ENCODE measurements around the gene SYT17. TPM values are rescaled to one million over a fixed set of nuclear protein-coding genes. Genes with fewer than 3 reads are reported as not detected.

The SYT17 gene
- polyA plus RNA-seq, 2 of the 4 experiments (the other 2 are of a cell fraction) = 9.8 to 18.7 TPM

DNA sequence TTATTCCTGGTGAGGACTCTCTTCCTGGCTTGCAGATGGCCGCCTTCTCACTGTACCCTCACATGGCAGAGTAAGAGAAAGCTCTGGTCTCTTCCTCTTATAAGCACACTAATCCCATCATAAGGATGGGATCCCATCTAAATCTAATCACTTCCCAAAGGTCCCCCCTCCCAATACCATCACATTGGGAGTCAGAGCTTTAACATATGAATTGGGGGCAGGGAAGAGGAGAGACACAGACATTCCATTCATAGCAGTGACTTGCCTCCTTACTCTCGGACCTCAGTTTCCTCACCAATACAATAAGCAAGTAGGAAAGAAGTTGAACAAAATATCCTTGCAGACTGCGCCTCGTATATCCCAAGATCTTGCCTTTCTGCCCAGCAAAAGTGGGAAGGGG lies 119.2 kb downstream of the SYT17 start:
- peaks cover 38% of the 10 kb centered on the region for H3K4me1 ChIP-seq
- no peaks in the 10 kb centered on the region for H3K9me3 ChIP-seq
- no peak overlapping the region for H3K27ac ChIP-seq
- 85% methylated on average over 4 of the region's 4 CpGs for WGBS (ENCODE audit: missing lambda C conversion rate)
- CTCF ChIA-PET = interaction anchor here (1.2 kb wide), 1 partner anchor 215 kb away, joined by 3 read pairs; no protein-coding TSS in a partner anchor
- POLR2A ChIA-PET = interaction anchor here (0.6 kb wide), 2 partner anchors 67 to 487 kb away, joined by 3 to 16 read pairs; no protein-coding TSS in a partner anchor
- TF ChIP-seq BHLHE40 (IDR thresholded peaks at IDR 0.05; ENCODE audit: low read depth, low read length) (no peak), NPAS2 (CRISPR knock-in tag; IDR thresholded peaks at IDR 0.05; ENCODE audit: borderline replicate concordance) (no peak), RFX5 (IDR thresholded peaks at IDR 0.05) (no peak), HDAC2 (IDR thresholded peaks at IDR 0.05) (no peak), HOXA7 (CRISPR knock-in tag; IDR thresholded peaks at IDR 0.05) (no peak), JUNB (IDR thresholded peaks at IDR 0.05) (no peak), KDM5A (IDR thresholded peaks at IDR 0.05) (no peak), RNF2 (IDR thresholded peaks at IDR 0.05; ENCODE audit: borderline replicate concordance, low read depth) (no peak), PBX3 (IDR thresholded peaks at IDR 0.05) (no peak), SMC3 (IDR thresholded peaks at IDR 0.05) (no peak), HES2 (IDR thresholded peaks at IDR 0.05) (no peak), MAZ (IDR thresholded peaks at IDR 0.05; ENCODE audit: borderline replicate concordance, low read depth, low read length) (no peak), HMGXB4 (CRISPR knock-in tag; IDR thresholded peaks at IDR 0.05; ENCODE audit: borderline replicate concordance) (no peak), CBX2 (IDR thresholded peaks at IDR 0.05; ENCODE audit: borderline replicate concordance, low read depth) (no peak), RCOR1 (IDR thresholded peaks at IDR 0.05; ENCODE audit: low read depth, low read length) (no peak), HOXB5 (CRISPR knock-in tag; IDR thresholded peaks at IDR 0.05) (no peak)
- TF ChIP-seq, protein P1, sequence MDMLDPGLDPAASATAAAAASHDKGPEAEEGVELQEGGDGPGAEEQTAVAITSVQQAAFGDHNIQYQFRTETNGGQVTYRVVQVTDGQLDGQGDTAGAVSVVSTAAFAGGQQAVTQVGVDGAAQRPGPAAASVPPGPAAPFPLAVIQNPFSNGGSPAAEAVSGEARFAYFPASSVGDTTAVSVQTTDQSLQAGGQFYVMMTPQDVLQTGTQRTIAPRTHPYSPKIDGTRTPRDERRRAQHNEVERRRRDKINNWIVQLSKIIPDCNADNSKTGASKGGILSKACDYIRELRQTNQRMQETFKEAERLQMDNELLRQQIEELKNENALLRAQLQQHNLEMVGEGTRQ (IDR thresholded peaks at IDR 0.05) = no peak
- TF ChIP-seq, protein P2, sequence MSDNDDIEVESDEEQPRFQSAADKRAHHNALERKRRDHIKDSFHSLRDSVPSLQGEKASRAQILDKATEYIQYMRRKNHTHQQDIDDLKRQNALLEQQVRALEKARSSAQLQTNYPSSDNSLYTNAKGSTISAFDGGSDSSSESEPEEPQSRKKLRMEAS (IDR thresholded peaks at IDR 0.05) = no peak
- FAIRE-seq (no peak), DNase-seq (ENCODE audit: low read depth in 1 of 2, low spot score in 1 of 2) (no peak), ATAC-seq (no peak)
- H3K4me2 ChIP-seq = no peak overlapping the region
- H3K4me3 ChIP-seq = no peak overlapping the region

DNA sequence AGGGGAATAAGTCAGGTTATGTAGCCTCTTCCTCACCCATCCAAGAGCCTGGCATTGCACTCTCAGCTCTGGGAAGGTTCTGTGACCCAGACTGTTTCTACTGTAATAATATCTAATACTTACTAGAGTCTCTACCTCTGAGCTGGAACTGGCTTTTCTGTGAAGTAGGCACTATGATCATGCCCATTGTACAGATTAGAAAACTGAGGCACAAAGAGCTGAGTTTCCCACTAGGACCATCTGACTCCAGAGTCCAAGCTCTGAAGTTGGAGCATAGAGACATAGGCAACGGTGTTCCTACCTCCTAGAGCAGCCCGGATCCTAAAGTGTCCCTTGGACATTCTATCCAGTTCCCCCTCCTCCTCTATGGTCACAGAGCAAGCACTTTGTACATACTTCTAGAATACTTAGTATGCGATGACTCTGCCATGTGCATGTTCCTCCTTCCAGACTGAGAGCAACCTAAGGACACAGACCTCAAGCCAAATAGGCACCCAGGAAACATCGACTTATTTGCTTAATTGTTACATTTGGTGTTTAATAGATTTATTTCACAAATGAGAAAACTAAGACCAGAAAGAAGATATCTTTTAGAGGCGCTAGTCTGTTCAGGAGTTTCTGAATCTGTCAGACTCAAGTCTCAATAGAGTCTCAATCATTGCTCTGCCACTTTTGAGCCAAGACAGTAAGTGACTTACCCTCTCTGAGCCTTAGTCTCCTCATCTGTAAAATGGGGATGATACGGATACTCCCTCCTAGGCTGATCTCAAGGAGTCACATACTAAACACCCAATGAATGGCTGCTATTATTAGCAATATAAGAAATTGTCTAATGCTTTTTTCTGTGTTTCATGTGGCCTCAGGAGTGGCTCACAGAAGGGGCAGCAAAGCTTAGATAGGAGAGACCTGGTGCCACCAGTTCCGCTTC lies 121.1 kb downstream of the SYT17 start:
- Histone ChIP-seq H3K4me3 (no peak overlapping the region), H3K9me3 (no peaks in the 10 kb centered on the region), H3K4me1 (peaks cover 28% of the 10 kb centered on the region), H3K27ac (peak overlapping the region in 1 of 2 experiments; percentile 9; a peak in 1 of 6 replicates), H3K4me2 (no peak overlapping the region)
- ChIA-PET POLR2A (no interaction called here), CTCF (interaction anchor here (1.9 kb wide), 1 partner anchor 10 kb away, joined by 5 read pairs; no protein-coding TSS in a partner anchor)
- no peak for FAIRE-seq
- no peak for ATAC-seq
- peak in 1 of 2 experiments; percentile 66 for DNase-seq (ENCODE audit: low read depth in 1 of 2, low spot score in 1 of 2)
- 75% methylated on average over 7 of the region's 7 CpGs for WGBS (ENCODE audit: missing lambda C conversion rate)
- no peak for TF ChIP-seq CHD4 (IDR thresholded peaks at IDR 0.05; ENCODE audit: borderline replicate concordance)
- TF ChIP-seq E2F6 (IDR thresholded peaks at IDR 0.05; ENCODE audit: borderline replicate concordance, low read depth) = no peak
- no peak for TF ChIP-seq CHD2 (IDR thresholded peaks at IDR 0.05; ENCODE audit: low read length, partially characterized antibody)
- no peak for TF ChIP-seq EHMT2 (IDR thresholded peaks at IDR 0.05; ENCODE audit: low read depth)
- TF ChIP-seq MYC (IDR thresholded peaks at IDR 0.05; ENCODE audit: borderline replicate concordance, low read length) = no peak
- TF ChIP-seq ZC3H11A (IDR thresholded peaks at IDR 0.05) = no peak
- TF ChIP-seq NFE2L2 (conservative IDR thresholded peaks at IDR 0.05; ENCODE audit: low read length) = no peak
- TF ChIP-seq RFX5 (IDR thresholded peaks at IDR 0.05) = no peak

Data from A549 (cell line).